K562 (cell line): Measurements from ENCODE around the gene OIT3. TPM values are rescaled to one million over a fixed set of nuclear protein-coding genes. Genes with fewer than 3 reads are reported as not detected.
A peak's percentile ranks its signal among the peaks of the same experiment; 100 is the strongest.

Experiments used
- CREBBP ChIP-seq: IDR thresholded peaks from one replicate; pipeline ENCODE4 v1.6.1; 2012; ENCODE audit warnings: low read depth, mild to moderate bottlenecking, control low read depth, inconsistent platforms, low read length
- FIP1L1 ChIP-seq: fragments of 200-400 bp; formaldehyde crosslinking; IDR thresholded peaks from 2 replicates; pipeline ENCODE4 v1.6.1; 2018; ENCODE audit warnings: mild to moderate bottlenecking, low read depth, low read length; ENCODE audit not compliant: poor library complexity, severe bottlenecking
- GATAD2A ChIP-seq: fragments of 450-650 bp; IDR thresholded peaks from 2 replicates; pipeline ENCODE4 v1.6.1; 2017
- HDAC3 ChIP-seq: fragments of 450-650 bp; IDR thresholded peaks from 2 replicates; pipeline ENCODE4 v1.6.1; 2018; ENCODE audit warnings: borderline replicate concordance, mild to moderate bottlenecking, moderate library complexity; ENCODE audit not compliant: partially characterized antibody
- NCOA2 ChIP-seq, 2 experiments: fragments of 450-650 bp; IDR thresholded peaks; 2 replicates each; pipeline ENCODE4 v1.6.1; 2018; ENCODE audit warnings: mild to moderate bottlenecking in 2 of 2, moderate library complexity in 1 of 2; ENCODE audit not compliant: partially characterized antibody in 2 of 2
- NONO ChIP-seq, 2 experiments: fragments of 200-400 bp in 1 of 2; fragments of 450-650 bp in 1 of 2; formaldehyde crosslinking in 1 of 2; IDR thresholded peaks; 2 replicates each; pipeline ENCODE4 v1.6.1; 2017; ENCODE audit warnings: low read depth in 2 of 2, mild to moderate bottlenecking in 2 of 2, moderate library complexity in 2 of 2, low read length in 1 of 2
- SMAD2 ChIP-seq: fragments of 150-350 bp; IDR thresholded peaks from 2 replicates; pipeline ENCODE4 v1.6.1; 2014; ENCODE audit warnings: low read depth, mild to moderate bottlenecking, low read length
- SMARCA4 ChIP-seq: fragments of 450-650 bp; IDR thresholded peaks from 2 replicates; pipeline ENCODE4 v1.6.1; 2016
- TCF7L2 ChIP-seq: fragments of 150-350 bp; IDR thresholded peaks from 2 replicates; pipeline ENCODE4 v1.6.1; 2016; ENCODE audit warnings: low read depth, mild to moderate bottlenecking, low read length, moderate library complexity
- polyA plus RNA-seq, 8 experiments: library from polyadenylated mRNA; depleted of rRNA in 4 of 8; stranded (reverse) in 5 of 8; unstranded in 3 of 8; fragments of >200 nt; fragmentation: Nextera tagmentation in 2 of 8; fragmentation: Illumina TruSeq in 1 of 8; extraction: Ambion mirVana in 2 of 8; extraction: Trizol in 1 of 8; gene quantifications; 2 replicates each; pipeline versions ENCODE4 v1.2.1 to v1.2.3, GENCODE V29; 2011 to 2014; ENCODE audit warnings: inconsistent platforms in 1 of 8, missing spikeins in 1 of 8
- total RNA-seq, 7 experiments: library from RNA; depleted of rRNA in 6 of 7; stranded (reverse); fragments of >200 nt in 6 of 7; fragmentation: Illumina TruSeq in 2 of 7; extraction: Trizol in 2 of 7; gene quantifications; 2 replicates each; pipeline versions ENCODE4 v1.2.1 to v1.2.3, GENCODE V29; 2011 to 2021; ENCODE audit warnings: low replicate concordance in 1 of 7
- TF ChIP-seq, protein P1 (sequence below): sonication (generic); formaldehyde crosslinking; IDR thresholded peaks from 2 replicates; pipeline ENCODE4 v1.8.0; 2022; ENCODE audit warnings: mild to moderate bottlenecking, missing genetic modification reagents
- TF ChIP-seq, protein P2 (sequence below): sonication (generic); formaldehyde crosslinking; IDR thresholded peaks from 2 replicates; pipeline ENCODE4 v1.8.1; 2023; ENCODE audit warnings: mild to moderate bottlenecking, missing genetic modification reagents
- TF ChIP-seq, protein P3 (sequence below): sonication (generic); formaldehyde crosslinking; IDR thresholded peaks from 2 replicates; pipeline ENCODE4 v1.8.1; 2022; ENCODE audit warnings: missing genetic modification reagents
- TF ChIP-seq, protein P4 (sequence below), 2 experiments: fragments of 450-650 bp in 1 of 2; IDR thresholded peaks; 2 replicates each; pipeline ENCODE4 v1.6.1; 2011 to 2017; ENCODE audit warnings: low read depth in 2 of 2, antibody characterized with exemption in 1 of 2, borderline replicate concordance in 1 of 2, low read length in 1 of 2, mild to moderate bottlenecking in 1 of 2, mixed read lengths in 1 of 2; ENCODE audit not compliant: control insufficient read depth in 1 of 2
- TF ChIP-seq, protein P5 (sequence below): fragments of 450-650 bp; IDR thresholded peaks from one replicate; pipeline ENCODE4 v1.6.1; 2018; ENCODE audit warnings: mild to moderate bottlenecking, moderate library complexity; ENCODE audit not compliant: partially characterized antibody

Gene OIT3
- total and polyA plus RNA-seq, 9 of the 15 experiments (the other 6 are each of a cell fraction or from before 2014, with no cell fraction given): not detected

DNA sequence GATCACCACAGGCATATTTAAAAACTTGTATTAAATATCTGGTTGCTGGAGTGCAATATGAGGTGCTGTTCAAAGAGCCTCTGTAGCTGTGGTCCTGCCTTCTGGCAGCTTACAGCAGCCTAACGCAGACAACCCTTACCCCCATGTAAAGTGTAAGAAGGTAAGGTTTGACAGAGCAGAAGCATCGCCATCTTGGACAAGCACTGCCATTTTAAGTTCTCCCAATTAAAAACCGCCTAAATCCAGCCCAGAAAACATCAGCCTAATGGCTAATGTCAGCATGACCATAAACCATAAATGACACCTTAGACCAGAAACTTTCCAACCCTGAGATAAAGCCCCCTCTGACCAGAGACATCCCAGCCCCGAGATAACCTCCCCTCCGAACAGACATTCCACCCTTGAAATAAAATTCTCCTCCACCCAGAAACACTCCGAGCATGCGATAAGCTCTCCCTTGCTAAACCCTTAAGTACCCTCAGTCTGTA, 5.3 kb upstream of the OIT3 start (continued):
- TF ChIP-seq NONO (IDR thresholded peaks at IDR 0.05; ENCODE audit: low read depth in 2 of 2, low read length in 1 of 2): no peak
- TF ChIP-seq, protein P1, sequence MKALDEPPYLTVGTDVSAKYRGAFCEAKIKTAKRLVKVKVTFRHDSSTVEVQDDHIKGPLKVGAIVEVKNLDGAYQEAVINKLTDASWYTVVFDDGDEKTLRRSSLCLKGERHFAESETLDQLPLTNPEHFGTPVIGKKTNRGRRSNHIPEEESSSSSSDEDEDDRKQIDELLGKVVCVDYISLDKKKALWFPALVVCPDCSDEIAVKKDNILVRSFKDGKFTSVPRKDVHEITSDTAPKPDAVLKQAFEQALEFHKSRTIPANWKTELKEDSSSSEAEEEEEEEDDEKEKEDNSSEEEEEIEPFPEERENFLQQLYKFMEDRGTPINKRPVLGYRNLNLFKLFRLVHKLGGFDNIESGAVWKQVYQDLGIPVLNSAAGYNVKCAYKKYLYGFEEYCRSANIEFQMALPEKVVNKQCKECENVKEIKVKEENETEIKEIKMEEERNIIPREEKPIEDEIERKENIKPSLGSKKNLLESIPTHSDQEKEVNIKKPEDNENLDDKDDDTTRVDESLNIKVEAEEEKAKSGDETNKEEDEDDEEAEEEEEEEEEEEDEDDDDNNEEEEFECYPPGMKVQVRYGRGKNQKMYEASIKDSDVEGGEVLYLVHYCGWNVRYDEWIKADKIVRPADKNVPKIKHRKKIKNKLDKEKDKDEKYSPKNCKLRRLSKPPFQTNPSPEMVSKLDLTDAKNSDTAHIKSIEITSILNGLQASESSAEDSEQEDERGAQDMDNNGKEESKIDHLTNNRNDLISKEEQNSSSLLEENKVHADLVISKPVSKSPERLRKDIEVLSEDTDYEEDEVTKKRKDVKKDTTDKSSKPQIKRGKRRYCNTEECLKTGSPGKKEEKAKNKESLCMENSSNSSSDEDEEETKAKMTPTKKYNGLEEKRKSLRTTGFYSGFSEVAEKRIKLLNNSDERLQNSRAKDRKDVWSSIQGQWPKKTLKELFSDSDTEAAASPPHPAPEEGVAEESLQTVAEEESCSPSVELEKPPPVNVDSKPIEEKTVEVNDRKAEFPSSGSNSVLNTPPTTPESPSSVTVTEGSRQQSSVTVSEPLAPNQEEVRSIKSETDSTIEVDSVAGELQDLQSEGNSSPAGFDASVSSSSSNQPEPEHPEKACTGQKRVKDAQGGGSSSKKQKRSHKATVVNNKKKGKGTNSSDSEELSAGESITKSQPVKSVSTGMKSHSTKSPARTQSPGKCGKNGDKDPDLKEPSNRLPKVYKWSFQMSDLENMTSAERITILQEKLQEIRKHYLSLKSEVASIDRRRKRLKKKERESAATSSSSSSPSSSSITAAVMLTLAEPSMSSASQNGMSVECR (CRISPR knock-in tag): no peak
- no peak for TF ChIP-seq SMAD2
- TF ChIP-seq, protein P2, sequence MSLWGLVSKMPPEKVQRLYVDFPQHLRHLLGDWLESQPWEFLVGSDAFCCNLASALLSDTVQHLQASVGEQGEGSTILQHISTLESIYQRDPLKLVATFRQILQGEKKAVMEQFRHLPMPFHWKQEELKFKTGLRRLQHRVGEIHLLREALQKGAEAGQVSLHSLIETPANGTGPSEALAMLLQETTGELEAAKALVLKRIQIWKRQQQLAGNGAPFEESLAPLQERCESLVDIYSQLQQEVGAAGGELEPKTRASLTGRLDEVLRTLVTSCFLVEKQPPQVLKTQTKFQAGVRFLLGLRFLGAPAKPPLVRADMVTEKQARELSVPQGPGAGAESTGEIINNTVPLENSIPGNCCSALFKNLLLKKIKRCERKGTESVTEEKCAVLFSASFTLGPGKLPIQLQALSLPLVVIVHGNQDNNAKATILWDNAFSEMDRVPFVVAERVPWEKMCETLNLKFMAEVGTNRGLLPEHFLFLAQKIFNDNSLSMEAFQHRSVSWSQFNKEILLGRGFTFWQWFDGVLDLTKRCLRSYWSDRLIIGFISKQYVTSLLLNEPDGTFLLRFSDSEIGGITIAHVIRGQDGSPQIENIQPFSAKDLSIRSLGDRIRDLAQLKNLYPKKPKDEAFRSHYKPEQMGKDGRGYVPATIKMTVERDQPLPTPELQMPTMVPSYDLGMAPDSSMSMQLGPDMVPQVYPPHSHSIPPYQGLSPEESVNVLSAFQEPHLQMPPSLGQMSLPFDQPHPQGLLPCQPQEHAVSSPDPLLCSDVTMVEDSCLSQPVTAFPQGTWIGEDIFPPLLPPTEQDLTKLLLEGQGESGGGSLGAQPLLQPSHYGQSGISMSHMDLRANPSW (CRISPR knock-in tag): no peak
- no peak for TF ChIP-seq HDAC3
- TF ChIP-seq CREBBP: no peak
- peak; percentile 53 for TF ChIP-seq SMARCA4
- TF ChIP-seq, protein P3, sequence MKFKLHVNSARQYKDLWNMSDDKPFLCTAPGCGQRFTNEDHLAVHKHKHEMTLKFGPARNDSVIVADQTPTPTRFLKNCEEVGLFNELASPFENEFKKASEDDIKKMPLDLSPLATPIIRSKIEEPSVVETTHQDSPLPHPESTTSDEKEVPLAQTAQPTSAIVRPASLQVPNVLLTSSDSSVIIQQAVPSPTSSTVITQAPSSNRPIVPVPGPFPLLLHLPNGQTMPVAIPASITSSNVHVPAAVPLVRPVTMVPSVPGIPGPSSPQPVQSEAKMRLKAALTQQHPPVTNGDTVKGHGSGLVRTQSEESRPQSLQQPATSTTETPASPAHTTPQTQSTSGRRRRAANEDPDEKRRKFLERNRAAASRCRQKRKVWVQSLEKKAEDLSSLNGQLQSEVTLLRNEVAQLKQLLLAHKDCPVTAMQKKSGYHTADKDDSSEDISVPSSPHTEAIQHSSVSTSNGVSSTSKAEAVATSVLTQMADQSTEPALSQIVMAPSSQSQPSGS (CRISPR knock-in tag): no peak
- TF ChIP-seq, protein P4, sequence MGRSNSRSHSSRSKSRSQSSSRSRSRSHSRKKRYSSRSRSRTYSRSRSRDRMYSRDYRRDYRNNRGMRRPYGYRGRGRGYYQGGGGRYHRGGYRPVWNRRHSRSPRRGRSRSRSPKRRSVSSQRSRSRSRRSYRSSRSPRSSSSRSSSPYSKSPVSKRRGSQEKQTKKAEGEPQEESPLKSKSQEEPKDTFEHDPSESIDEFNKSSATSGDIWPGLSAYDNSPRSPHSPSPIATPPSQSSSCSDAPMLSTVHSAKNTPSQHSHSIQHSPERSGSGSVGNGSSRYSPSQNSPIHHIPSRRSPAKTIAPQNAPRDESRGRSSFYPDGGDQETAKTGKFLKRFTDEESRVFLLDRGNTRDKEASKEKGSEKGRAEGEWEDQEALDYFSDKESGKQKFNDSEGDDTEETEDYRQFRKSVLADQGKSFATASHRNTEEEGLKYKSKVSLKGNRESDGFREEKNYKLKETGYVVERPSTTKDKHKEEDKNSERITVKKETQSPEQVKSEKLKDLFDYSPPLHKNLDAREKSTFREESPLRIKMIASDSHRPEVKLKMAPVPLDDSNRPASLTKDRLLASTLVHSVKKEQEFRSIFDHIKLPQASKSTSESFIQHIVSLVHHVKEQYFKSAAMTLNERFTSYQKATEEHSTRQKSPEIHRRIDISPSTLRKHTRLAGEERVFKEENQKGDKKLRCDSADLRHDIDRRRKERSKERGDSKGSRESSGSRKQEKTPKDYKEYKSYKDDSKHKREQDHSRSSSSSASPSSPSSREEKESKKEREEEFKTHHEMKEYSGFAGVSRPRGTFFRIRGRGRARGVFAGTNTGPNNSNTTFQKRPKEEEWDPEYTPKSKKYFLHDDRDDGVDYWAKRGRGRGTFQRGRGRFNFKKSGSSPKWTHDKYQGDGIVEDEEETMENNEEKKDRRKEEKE (IDR thresholded peaks at IDR 0.05; ENCODE audit: borderline replicate concordance in 1 of 2, control insufficient read depth in 1 of 2, low read depth in 2 of 2, low read length in 1 of 2): no peak
- TF ChIP-seq TCF7L2: no peak
- no peak for TF ChIP-seq FIP1L1
- TF ChIP-seq GATAD2A: no peak
- no peak for TF ChIP-seq NCOA2 (IDR thresholded peaks at IDR 0.05; ENCODE audit: partially characterized antibody in 2 of 2)
- TF ChIP-seq, protein P5, sequence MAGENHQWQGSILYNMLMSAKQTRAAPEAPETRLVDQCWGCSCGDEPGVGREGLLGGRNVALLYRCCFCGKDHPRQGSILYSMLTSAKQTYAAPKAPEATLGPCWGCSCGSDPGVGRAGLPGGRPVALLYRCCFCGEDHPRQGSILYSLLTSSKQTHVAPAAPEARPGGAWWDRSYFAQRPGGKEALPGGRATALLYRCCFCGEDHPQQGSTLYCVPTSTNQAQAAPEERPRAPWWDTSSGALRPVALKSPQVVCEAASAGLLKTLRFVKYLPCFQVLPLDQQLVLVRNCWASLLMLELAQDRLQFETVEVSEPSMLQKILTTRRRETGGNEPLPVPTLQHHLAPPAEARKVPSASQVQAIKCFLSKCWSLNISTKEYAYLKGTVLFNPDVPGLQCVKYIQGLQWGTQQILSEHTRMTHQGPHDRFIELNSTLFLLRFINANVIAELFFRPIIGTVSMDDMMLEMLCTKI: no peak
